Measurements from ENCODE around the gene SELENOI.
"Not testable (repeated sequence)": the region's sequence is repeated elsewhere in the genome, so short reads cannot be mapped to it uniquely, and the experiment has no call there.

Gene SELENOI

DNA sequence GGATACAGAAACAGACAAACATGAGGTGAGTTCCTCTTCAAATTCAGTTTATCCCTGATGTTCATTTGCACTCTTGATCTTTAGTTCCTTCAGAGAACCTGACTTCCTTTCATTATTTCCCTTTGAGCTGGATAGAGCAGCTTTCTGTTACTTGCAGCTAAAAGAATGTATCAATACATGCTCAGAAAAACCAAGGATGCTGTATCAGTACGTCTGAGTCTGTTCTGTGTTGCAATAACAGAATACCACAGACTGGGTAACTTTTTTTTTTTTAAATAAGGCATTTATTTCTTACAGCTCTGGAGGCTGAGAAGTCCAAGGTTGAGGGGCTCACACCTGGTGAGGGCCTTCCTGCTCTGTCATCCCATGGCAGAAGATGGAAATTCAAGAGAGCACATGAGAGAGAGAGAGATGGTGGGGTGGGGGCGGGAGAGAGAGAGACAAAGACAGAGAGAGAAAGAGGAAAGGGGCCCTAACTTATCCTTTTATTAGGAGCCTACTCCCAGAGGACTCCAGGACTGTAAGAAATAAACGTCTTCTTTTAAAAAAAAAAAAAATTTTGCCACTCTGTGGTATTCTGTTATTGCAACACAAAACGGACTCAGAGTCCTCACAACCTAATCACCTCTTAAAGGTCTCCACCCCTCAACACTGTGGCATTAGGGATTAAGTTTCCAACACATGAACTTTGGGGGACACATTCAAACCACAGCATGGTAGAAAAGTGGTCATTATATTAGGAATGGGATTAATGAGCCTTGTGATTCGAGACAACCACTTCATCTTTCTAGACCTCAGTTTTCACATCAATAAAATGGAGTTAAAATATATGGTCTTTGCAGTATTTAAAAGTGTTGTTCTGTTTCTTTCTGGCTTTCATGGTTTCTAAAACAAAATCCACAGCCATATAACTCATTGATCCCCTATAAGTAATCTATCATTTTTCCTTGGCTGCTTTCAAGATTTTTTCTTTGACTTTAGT is 18.4 kb upstream of the SELENOI start:
- TF ChIP-seq CTCF (IDR thresholded peaks at IDR 0.05; ENCODE audit: insufficient read depth, low read depth, low read length, missing control alignments), result no peak
- no peak overlapping the region for H3K4me3 ChIP-seq (ENCODE audit: low read length)
- DNase-seq (ENCODE audit: low read depth), result no peak

DNA sequence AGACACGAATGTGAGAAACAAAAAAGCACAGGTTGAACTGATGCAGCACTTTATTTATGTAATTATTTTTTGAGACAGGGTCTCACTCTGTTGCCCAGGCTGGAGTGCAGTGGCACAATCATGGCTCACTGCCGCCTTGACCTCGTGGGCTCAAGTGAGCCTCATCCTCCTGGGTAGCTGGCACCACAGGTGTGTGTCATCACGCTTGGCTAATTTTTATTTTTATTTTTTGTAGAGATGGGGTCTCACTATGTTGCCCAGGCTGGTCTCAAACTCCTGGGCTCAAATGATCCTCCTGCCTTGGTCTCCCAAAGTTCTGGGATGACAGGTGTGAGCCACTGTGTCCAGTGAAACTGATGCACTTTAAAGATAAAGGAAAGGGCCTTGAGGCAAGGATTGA is 16.9 kb upstream of the SELENOI start:
- not testable (repeated sequence) for DNase-seq (ENCODE audit: low read depth); H3K4me3 ChIP-seq (ENCODE audit: low read length)

DNA sequence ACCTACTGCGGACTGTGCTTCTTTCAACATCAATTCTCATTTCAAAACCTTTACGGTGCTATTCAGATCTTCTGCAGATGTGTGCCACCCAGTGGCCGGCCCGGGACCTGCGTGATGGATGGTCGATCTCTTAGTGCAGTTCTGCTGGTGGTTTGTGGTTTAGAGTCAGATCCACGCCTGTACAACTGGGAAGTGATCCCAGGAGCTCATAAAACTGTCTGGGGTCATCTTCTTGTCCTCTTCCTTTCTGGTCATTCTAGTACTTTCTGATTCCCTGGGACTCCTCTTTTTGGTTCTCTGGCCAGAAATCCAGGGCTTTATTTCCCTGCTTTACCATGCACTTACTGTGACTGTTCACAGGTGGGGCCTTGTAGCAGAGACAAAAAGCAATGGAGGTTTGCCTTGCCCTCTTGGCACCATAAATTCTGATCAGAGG is 15.8 kb upstream of the SELENOI start:
- peak; percentile 96 for TF ChIP-seq CTCF (IDR thresholded peaks at IDR 0.05; ENCODE audit: insufficient read depth, low read depth, low read length, missing control alignments)
- no peak overlapping the region for H3K4me3 ChIP-seq (ENCODE audit: low read length)

DNA sequence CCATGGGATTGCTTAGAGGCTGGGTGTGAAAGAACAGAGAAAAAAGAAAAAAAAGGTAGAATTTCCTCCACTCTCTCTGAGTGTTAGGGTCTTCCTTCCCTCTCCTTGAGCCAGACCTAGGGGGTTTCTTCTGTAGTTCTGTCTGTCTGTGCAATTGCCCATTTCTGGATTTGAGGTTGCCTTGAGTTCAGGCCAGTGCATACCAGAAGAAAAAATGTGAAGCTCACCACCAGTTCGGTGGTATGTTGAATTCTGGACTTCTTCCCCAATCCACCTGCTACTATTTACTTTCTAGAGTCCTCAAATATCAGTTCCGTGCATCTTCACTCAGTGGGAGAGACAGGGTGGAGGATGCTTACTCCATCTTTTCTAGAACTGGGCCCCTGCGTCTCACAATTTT is 15.3 kb upstream of the SELENOI start:
- TF ChIP-seq CTCF (IDR thresholded peaks at IDR 0.05; ENCODE audit: insufficient read depth, low read depth, low read length, missing control alignments), result no peak
- no peak overlapping the region for H3K4me3 ChIP-seq (ENCODE audit: low read length)
- DNase-seq (ENCODE audit: low read depth), result no peak

More for the DNA sequence above, 15.8 kb upstream of the SELENOI start:
- DNase-seq (ENCODE audit: low read depth), result peak; percentile 83

GRCh38 chr2:26331321-26331720 is 14.6 kb upstream of the SELENOI start:
- H3K4me3 ChIP-seq (ENCODE audit: low read length); DNase-seq (ENCODE audit: low read depth): not testable (repeated sequence)

GRCh38 chr2:26333293-26333692 is 12.7 kb upstream of the SELENOI start:
- no peak for DNase-seq (ENCODE audit: low read depth)
- TF ChIP-seq CTCF (IDR thresholded peaks at IDR 0.05; ENCODE audit: insufficient read depth, low read depth, low read length, missing control alignments), result no peak
- no peak overlapping the region for H3K4me3 ChIP-seq (ENCODE audit: low read length)

GRCh38 chr2:26335231-26335630 is 10.7 kb upstream of the SELENOI start:
- DNase-seq (ENCODE audit: low read depth), result no peak
- TF ChIP-seq CTCF (IDR thresholded peaks at IDR 0.05; ENCODE audit: insufficient read depth, low read depth, low read length, missing control alignments), result no peak
- no peak overlapping the region for H3K4me3 ChIP-seq (ENCODE audit: low read length)

DNA sequence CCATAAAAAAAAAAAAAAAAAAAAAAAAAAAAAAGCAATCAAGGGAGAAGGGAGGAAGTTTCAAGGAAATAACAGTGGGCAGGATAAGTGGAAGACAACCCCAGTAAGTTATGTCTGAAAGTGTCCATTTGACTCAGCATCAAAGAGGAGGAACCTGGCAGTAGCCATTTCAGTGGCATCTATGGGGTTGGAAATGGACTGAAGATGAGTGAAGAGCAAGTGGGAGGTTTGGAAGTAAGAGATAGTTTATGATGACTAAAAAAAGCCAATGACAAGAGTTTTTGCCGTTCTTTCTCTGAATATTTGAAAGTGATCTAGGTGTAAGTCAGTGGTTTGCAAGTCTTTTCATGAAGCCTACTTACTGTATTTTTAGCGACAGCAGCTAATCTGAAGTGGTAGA is 9.2 kb upstream of the SELENOI start:
- no peak overlapping the region for H3K4me3 ChIP-seq (ENCODE audit: low read length)
- DNase-seq (ENCODE audit: low read depth), result no peak
- TF ChIP-seq CTCF (IDR thresholded peaks at IDR 0.05; ENCODE audit: insufficient read depth, low read depth, low read length, missing control alignments), result no peak

All from epithelial cell of esophagus (primary cell).